GM21717 (cell line): Measurements from ENCODE around the gene DAPK2.
"Not testable (repeated sequence)": the region's sequence is repeated elsewhere in the genome, so short reads cannot be mapped to it uniquely, and the experiment has no call there.

Experiments used
- ATAC-seq: cut with Tn5 transposase; IDR thresholded peaks from one replicate; pipeline ENCODE4 v1.9.1; 2021; ENCODE audit warnings: mild to moderate bottlenecking, moderate library complexity; ENCODE audit not compliant: unreplicated experiment

DAPK2 gene

DNA sequence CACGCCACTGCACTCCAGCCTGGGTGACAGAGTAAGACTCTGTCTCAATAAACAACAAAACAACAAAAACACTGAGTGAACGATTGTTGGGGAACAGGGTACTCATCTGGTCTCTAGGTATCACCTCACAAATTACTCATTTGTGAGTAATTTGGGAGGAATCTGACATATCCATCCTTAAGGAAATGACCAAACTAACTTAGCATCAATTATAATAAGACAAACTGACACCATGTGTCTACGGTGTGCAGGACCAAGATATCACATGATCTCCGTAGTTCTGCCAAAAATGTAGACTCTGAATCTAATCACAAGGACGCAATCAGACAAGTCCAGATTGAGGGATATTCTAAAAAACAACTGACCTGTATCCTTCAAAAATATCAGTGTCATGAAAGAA, 12.0 kb upstream of the DAPK2 start:
- ATAC-seq: no peak

DNA sequence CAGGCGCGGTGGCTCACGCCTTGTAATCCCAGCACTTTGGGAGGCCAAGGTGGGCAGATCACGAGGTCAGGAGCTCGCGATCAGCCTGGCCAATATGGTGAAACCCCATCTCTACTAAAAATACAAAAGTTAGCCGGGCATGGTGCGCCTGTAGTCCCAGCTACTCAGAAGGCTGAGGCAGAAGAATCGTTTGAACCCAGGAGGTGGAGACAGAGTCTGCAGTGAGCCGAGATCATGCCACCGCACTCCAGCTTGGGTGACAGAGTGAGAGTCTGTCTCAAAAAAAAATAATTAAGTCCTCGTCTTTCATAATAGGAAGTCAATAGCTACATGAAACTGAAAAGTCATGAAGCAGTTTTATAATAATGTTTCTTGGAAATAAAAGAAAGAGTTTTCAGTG, 7.4 kb upstream of the DAPK2 start:
- not testable (repeated sequence) for ATAC-seq

DNA sequence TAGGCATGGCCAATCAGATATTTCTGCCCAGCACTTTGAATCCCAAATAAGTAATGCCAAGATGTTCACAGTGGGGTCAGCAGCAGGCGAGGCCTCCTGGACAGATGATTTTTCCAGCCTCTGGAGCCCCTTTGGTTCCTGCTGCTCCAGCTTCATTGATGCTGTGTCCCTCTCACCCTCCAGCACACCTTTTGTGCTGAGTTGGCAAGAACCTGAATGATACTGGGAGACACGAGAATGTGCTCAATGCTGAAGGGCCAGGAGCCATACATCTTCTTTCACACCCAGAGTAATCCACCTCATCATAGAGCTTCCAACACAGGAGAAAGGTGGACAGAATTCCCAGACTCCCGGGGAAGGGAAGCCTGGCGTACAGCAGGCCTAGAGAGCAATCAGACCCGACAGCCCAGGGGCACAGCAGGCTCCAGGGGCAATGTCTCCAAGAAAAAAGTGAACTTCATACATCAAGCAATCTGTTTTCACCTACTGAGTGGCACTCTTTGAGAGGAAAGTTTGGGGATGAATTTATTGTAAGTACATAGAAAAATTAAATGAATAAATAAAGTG, 6.7 kb upstream of the DAPK2 start:
- ATAC-seq: no peak

DNA sequence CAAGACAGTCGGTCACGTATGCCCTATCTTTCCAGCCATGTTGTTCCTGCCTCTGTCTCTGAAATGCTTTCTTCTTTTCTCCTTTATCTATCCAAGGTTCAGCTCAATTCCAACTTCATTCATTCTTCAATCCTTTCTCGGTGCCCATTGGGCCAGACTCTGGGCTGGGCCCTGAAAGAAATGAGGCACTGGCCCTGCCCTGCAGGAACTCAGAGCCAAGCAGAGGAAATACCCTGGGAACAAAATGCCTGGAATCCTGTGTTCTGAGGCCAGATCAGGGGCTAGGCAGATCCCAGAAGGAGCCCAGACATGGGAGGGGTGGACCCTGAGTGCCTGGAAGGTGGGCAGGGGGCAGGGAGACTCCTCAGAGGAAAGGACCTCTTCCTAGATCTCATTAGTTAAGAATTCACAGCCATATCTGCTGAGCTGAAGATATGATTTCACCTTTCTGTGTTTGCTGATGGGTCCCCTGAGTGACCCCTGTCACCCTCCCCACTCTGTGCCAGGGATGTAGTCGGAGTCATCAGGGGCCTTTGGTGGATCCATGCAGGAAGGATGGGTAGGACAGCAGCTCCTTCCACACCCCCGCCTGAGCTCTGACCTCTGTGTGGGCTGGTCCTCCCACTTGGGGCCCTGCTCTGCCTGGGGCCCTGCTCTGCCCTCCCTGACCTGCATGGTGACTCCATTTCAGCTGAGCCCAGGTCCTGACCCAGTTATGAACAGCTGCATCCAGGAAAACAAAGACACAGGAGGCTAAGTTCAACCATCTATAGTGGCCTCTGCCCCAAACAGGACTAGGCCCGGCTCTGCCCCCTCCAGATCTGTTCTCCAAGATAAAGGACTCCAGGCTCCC, 5.3 kb upstream of the DAPK2 start:
- no peak for ATAC-seq

DNA sequence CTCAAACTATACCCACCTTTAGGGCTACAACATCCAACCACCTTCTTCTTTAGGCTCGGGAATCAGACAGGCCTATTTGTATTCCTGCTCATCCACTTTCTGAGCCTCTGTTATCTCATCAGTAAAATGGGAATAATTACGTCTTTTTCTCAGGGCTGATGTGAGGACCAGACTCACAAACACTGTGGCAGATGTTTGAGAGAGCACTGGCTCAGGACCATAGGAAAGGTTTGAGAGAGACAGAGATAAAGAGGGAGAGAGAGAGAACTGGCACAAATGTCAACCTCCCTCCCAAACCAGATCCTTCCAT, 4.8 kb upstream of the DAPK2 start:
- no peak for ATAC-seq

DNA sequence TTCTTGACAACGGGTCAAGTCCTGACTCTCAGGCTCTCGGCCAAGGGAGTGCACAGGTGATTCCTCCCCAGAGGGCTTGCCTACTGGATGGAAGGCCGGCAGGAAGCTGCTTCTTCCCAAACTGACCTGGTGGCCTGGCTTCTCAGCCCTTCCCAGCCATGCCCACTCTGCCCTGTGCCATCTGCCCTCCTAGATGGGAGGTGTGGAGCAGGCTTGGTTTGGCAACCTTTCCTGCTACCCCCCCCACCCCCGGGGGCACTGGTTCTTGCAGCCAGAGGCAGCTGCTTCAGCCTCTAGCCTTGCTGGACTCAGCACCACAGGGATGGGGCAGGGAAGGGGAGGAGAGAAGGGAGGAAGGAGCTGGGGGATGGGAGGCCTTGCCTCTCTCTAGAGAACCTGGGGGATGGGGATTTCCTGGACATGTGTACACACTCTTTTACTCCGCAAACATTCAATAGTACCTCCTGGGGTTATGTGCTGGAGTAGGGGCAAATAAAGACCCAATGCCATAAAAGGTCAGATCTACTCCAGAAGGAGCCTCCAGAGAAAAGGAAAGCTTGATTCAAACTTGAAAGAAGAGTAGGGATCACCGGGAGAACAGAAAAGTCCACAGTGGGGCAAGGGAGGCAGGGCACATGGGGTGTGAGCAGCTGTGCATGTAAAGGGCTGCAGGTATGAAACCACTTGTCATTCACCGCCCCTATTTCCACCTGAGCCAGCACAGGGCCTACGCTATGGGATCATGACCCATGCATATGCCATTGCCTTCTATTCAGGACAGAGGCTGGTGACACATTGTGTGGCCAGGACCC, 4.2 kb upstream of the DAPK2 start:
- ATAC-seq: no peak

DNA sequence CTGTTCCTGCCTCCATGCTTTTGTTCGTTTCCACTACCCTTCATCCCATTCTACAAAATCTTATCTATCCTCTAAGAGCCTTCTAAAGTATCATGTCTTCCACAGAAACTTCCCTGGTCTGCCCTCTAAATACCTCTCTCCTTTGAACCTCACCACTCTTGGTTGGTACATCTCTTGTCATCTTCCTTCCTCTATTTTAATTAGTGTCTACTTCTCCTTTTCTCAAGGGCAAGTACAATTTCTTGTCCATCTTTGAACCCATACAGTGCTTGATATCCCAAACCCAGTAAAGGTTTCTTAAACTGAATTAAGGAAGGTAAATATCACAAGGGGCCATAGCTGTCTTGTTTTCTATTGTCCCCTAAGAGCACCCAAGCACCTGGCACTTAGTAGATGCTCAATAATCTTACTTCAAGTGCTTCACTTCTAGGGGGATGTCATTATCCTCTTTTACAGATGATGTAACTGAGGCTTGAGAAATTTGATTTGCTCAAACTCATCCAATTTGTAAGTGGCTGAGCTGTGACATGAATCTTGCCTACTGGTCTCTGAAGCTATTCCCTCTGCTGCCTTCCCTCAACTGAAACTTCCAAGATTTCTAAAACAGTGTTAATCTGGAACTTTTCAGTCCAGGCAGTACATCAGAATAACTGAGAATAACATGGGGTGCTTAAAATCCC, 2.6 kb upstream of the DAPK2 start:
- ATAC-seq: no peak

DNA sequence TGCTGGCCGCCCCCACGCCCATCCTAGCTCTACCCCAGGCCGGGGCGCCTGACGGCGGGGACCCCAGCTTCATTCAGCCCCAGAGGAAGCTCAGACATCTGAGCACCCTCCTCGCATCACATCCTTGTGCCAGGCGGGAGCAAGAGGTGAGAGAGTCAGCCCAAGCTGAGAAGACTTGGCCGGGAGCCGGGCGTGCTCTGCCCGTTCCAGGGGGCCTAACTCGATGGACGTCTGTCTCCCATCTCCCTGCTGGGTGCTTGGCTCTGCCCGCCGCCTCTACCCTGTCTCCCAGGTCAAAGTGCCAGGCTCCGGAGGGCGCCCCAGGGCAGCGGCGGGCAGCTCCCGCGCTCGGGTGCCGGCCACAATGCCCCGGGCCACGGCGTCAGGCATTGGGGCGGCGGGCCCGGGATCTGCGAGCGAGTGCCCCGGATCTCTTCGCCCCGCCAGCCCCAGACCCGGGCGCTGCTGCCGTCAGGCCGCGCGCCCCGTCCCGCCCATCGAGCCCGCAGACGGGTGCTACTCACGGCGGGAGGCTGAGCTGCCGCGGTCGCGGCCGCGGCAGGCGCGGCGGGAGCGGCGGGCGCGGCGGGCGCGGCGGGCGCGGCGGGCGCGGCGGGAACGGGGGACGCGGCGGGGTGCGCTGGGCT, 388 bp downstream of the DAPK2 start:
- ATAC-seq: peak; percentile 24

DNA sequence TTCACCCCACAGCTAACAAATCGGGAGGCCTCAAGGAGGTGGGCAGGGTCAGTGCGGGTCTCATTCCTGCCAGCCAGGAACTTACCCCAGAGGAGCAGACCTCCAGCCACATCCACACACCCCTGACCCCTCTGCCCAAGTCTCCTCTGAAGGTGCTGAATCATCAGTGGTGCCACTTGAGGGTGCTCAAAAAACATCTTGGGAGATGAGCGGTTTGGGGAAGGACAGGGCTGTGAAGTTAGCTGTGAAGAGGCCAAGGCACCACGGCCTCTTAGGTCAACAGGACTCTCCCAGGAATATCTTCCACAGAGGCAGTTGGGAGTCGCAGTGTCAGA, 1.2 kb downstream of the DAPK2 start:
- ATAC-seq: no peak

DNA sequence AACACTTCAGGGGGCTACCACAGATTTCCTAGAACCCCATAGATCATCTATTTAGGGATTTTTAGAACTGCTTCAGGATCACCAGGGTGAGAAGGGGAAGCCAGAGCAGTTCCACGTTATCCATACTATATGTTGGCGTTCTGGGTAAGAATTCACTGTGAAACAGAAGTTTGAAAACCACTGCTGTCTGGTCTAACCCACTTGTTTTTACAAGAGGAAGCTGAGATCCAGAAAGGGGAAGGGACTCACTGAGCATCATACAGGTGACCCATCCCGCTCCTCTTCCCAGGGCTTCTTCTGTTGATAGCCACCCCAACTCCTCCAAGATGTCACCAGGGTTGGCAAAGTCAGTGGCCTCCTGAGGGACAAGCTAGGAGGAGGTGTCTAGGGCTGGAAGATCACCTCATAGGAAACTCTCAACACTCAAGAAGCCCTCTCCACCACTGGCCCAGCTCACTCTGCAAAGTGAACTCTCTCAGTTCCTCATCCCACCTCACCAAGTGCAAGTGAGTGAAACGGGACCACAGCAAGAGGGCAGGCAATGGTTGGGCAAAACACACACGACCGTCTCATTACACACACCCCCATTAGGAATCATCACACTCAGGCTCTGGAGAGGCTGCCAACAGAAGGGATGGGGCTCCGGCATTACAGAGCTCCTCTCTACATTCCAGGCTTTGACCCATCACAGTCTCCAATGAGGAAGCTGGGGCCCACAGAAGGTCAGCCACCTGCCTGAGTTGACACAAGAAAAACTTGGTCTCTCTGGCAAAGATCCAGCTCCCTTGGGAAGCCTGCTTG, 1.8 kb downstream of the DAPK2 start:
- no peak for ATAC-seq

DNA sequence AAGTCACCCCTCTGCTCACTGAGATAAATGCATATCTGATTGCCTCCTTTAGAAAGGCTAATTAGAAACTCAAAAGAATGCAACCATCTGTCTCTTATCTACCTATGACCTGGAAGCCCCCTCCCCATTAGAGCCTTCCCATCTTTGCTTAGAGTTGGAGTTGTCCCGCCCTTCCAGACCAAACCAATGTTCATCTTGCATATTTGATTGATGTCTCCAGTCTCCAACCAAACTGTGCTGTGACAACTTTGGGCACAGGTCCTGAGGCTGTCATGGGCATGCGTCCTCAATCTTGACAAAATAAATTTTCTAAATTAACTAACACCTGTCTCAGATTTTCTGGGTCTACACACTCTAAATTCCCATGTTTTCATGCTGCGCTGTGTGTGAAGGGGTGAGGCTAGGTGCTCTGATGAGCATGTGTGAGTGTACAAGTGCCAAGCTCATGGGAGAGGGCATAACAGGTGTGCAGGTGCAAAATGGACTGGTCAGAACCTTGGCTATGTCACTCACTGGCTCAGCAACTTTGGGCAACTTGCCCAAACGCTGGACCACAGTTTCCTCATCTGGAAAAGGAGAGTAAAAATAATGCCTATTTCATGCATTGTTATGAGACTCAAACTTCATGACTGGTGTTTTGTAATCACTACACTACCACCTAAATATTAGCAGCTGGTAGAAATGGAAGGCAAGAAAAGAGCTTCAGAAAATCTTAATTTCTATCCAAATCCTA, 7.2 kb downstream of the DAPK2 start:
- ATAC-seq: no peak

DNA sequence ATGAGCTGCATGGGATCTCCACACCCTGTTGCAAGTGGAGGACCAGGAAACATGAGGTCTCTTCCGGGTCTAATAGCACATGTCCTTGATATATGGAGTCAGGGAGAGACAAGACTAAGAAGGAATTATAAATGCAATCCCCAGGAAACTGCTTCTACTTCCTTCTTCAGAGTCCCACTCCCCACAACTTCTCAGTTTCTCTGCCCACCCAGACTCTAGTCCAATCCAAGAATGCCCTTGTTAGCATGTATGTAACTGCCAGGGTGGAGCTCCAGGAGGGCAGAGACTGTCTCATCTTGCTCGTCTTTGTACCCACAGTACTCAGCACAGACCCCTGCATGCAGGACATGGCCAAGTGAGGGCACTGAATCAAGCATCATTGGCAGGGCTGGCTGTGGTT, 8.3 kb downstream of the DAPK2 start:
- no peak for ATAC-seq

DNA sequence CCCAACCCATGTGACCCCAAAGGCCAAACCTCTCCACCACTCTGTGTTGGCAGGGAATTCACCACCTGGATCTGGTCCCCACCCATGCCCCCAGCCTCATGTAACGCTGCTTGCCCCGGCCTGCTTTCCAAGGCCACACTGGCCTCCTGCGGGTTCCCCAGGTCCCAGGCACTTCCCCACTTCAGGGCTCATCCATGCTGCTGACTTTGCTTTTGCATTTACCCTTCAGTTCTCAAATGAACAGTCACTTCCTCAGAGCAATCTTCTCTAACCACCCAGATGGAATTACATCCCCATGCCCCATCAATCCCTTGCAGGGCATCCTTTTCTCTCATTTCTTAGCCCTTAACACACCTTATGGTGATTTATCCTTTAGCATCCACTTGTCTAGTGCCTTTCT, 9.2 kb downstream of the DAPK2 start:
- no peak for ATAC-seq

DNA sequence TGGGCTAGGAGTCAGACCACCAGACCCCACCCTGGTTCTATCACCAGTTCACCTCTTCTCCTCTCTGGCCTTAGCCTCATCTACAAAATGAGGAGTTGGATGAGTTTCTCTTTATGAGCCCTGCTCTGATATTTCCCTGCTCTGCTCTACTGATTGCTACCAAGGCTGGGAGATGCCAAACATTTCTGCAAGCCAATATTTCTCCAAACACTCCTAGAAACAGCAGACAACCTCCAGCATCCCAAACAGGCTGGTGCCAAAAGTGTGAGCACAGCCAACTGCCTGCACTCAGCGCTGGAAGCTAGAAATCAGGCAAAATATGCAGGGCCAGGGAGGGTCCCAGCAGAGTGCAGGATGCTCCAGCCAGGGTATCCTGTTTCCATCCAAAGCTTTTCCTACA, 10.8 kb downstream of the DAPK2 start:
- no peak for ATAC-seq

DNA sequence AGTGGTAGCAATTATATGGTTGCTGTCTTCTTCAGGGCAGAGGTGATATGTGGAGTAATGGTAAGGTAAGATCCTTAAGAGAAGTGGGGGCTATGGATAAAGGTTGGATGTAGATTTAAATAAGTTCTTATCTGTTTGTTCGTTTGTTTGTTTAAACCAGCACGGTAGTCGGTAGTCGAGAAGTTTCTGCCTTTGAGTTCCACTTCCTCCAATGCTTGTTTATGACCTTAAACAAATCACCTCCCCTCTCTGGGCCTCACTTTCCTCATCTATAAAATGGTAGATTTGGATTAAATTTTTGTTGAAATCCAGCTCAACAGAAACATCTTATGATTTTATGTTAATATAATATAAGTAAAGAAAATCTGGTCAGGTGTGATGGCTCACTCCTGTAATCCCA, 11.8 kb downstream of the DAPK2 start:
- no peak for ATAC-seq

DNA sequence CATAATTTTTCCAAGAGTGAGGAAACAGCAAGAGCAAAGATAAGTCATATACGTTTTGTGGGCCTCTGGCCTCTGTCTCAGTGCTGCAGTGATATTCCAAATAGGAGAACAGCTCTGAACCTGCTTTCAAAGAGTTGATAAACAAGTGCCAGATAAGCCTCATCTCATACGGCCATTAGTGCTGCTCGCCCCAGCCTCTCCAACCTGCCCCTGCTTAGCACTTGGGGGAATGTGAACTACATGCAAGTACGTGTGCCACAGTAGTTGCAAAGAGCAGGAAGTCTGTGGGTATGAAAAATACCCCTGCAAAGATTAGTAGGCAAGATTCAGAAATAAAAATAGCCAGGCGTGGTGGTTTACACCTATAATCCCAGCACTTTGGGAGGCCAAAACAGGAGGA, 14.0 kb downstream of the DAPK2 start:
- no peak for ATAC-seq

DNA sequence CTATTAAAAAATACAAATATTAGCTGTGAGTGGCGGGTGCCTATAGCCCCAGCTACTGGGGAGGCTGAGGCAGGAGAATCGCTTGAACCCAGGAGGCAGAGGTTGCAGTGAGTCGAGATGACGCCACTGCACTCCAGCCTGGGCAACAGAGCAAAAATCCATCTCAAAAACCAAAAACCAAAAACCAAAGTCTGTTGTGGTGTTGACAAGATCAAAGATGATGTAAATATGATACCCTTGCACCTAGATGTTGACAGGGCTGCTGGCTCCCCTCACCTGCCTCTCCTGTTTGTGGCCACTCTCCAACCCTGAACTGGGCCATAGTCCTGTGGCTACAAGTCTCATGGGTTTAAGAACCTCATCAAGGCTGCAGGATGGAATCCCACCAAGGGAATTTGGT, 16.2 kb downstream of the DAPK2 start:
- ATAC-seq: no peak

DNA sequence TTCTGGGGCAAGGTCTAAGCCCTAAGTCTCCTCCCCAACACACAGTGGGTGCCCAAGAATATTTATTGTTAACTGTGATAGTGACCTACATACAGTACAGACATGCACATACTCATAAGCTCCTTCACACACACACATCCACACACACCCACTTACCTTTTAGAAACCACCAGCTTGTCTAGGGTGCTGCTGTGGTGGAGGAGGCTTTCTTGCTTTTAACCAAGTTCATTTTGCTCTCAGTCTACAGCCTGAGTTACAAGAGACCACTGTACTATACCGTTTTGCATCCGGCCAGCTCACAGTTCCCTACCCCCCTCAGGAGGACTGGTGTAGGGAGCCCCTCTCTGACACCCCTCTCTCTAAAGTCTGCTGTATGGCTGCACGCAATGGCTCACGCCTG, 16.7 kb downstream of the DAPK2 start:
- ATAC-seq: no peak

DNA sequence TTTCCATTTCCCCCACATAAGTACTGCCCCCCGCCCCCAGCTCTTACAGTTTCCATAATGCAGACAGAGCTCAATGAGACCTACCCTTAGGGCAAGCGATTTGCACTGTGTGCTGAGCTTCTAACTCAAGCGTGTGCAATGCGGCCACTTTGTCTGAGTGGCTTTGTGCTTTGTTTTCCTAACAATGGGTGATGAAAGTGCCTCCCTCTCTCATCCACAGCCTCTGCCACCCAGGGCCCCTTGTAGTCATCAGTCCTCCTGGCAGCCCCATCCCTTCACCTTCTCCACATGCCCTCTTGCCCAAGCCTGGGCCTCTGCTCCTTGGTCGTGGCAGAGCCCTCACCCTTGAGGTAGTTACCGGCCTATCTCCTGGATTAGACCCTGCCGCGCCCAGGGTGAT, 17.2 kb downstream of the DAPK2 start:
- no peak for ATAC-seq

DNA sequence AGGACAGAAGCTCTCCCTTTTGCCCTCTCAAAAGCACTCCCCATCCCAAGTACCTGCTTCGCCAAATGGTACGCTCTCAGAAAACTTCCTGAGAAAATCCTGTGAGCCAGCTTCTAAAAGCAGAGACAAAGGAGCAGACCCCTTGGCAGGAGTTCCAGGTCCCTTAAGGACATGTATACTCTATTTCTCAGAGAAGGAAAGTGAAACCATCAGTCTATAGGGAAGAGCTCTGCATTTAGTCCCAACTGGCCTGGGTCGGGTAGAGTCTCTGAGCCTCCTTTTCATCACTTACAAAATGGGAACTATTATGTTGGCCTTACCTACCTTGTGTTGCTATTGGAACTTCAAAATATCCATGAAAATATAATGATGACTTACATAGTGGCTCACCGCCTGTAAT, 19.7 kb downstream of the DAPK2 start:
- ATAC-seq: no peak
